Measurements from ENCODE around the gene FGF4.

The FGF4 gene

GRCh38 chr11:69721745-69722144, 53.4 kb downstream of the FGF4 start:
- no peak overlapping the region for H3K4me3 Mint-ChIP-seq
- H3K9me3 Mint-ChIP-seq: no peaks in the 10 kb centered on the region
- DNase-seq: no peak
- H3K27me3 Mint-ChIP-seq (ENCODE audit: low read depth, poor library complexity): peaks cover 48% of the 10 kb centered on the region
- H3K36me3 Mint-ChIP-seq (ENCODE audit: low read depth): no peaks in the 10 kb centered on the region
- TF ChIP-seq CTCF (IDR thresholded peaks at IDR 0.05): no peak
- H3K4me1 Mint-ChIP-seq: peaks cover 55% of the 10 kb centered on the region
- peak overlapping the region; percentile 42 for H3K27ac Mint-ChIP-seq

- H3K27me3 Mint-ChIP-seq (ENCODE audit: low read depth, poor library complexity): peaks cover 46% of the 10 kb centered on the region
These were observed 54.0 kb downstream of the FGF4 start for GRCh38 chr11:69721106-69721505.

More at GRCh38 chr11:69721106-69721505, 54.0 kb downstream of the FGF4 start:
- TF ChIP-seq CTCF (IDR thresholded peaks at IDR 0.05): no peak
- H3K4me3 Mint-ChIP-seq: no peak overlapping the region
- H3K36me3 Mint-ChIP-seq (ENCODE audit: low read depth): no peaks in the 10 kb centered on the region
- DNase-seq: peak; percentile 66
- peak overlapping the region; percentile 89 for H3K27ac Mint-ChIP-seq
- peaks cover 53% of the 10 kb centered on the region for H3K4me1 Mint-ChIP-seq
- H3K9me3 Mint-ChIP-seq: no peaks in the 10 kb centered on the region

Data from nephron progenitor cell (in vitro differentiated cells).